ENCODE data around the gene VN1R5. TPM values are rescaled to one million over a fixed set of nuclear protein-coding genes. Genes with fewer than 3 reads are reported as not detected.

VN1R5 gene
- total RNA-seq, 2 experiments from 2014 or later = not detected

Other genes starting within 250 kb of the VN1R5 start
- gene ZNF695, start 248.0 kb upstream of the VN1R5 start, total RNA-seq = 1 to 10 TPM in 1 of 2 experiments, under 1 TPM in 1; 0.81 to 1.2 TPM
- 1 to 10 TPM; 4.3 to 4.9 TPM for gene ZNF670, start 177.3 kb upstream of the VN1R5 start, total RNA-seq
- 1 to 10 TPM; 6.9 to 8.8 TPM for gene ZNF669, start 151.7 kb upstream of the VN1R5 start, total RNA-seq
- gene ZNF124, start 84.1 kb upstream of the VN1R5 start, total RNA-seq = 10 to 100 TPM; 13.1 to 17.1 TPM
- gene ZNF496, start 75.8 kb downstream of the VN1R5 start, total RNA-seq = 1 to 10 TPM; 9.3 to 9.5 TPM
- 1 to 10 TPM; 1.0 to 1.5 TPM for gene NLRP3, start 160.1 kb downstream of the VN1R5 start, total RNA-seq
- not detected for gene OR2B11, start 202.0 kb downstream of the VN1R5 start, total RNA-seq

Measured in activated CD4-positive, alpha-beta T cell treated with anti-CD3 and anti-CD28 coated beads for 36 hours (primary cell).